Kidney (tissue), 14 donors: Measurements from ENCODE around the gene WDR31. TPM values are rescaled to one million over a fixed set of nuclear protein-coding genes. Genes with fewer than 3 reads are reported as not detected.
"Not testable (repeated sequence)": the region's sequence is repeated elsewhere in the genome, so short reads cannot be mapped to it uniquely, and the experiment has no call there.

Experiments
- DNase-seq, 5 donors: peaks; one replicate each; pipeline ENCODE4 v3.0.0-alpha.2; 2013 to 2020
- FAIRE-seq: peaks from 2 replicates; lab custom pipeline; 2012; peaks lifted over from hg19 to GRCh38; lab: Jason Lieb, UNC
- H3K27ac ChIP-seq, 2 donors: one replicate each; pipeline ENCODE4 v1.7.0; 2013; ENCODE audit warnings: low read depth in 2 of 2, low read length in 2 of 2, inconsistent platforms in 1 of 2
- H3K27me3 ChIP-seq: one replicate; pipeline ENCODE4 v1.7.1; 2013; ENCODE audit warnings: low read length, inconsistent platforms; ENCODE audit not compliant: control insufficient read depth, insufficient read depth
- H3K36me3 ChIP-seq, 3 donors: one replicate each; pipeline versions ENCODE4 v1.7.0 to v1.7.1; 2013; ENCODE audit warnings: low read length in 3 of 3, control low read depth in 1 of 3, inconsistent platforms in 1 of 3; ENCODE audit not compliant: insufficient read depth in 3 of 3, control insufficient read depth in 2 of 3
- H3K4me1 ChIP-seq, 3 donors: one replicate each; pipeline versions ENCODE4 v1.7.0 to v1.7.1; 2013; ENCODE audit warnings: low read length in 3 of 3, inconsistent platforms in 1 of 3, low read depth in 1 of 3; ENCODE audit not compliant: control insufficient read depth in 2 of 3, insufficient read depth in 2 of 3
- H3K4me3 ChIP-seq, 3 donors: one replicate each; pipeline versions ENCODE4 v1.7.0 to v1.8.1; 2013; ENCODE audit warnings: low read length in 3 of 3, control low read depth in 1 of 3, inconsistent platforms in 1 of 3
- H3K9ac ChIP-seq, 3 donors: one replicate each; pipeline versions ENCODE4 v1.7.0 to v1.7.1; 2013; ENCODE audit warnings: low read length in 3 of 3, control low read depth in 1 of 3, inconsistent platforms in 1 of 3
- H3K9me3 ChIP-seq, 3 donors: one replicate each; pipeline versions ENCODE4 v1.7.0 to v1.7.1; 2013; ENCODE audit warnings: low read length in 3 of 3, control low read depth in 1 of 3, inconsistent platforms in 1 of 3; ENCODE audit not compliant: control insufficient read depth in 2 of 3, insufficient read depth in 1 of 3
- intact Hi-C: fragments of 100-400 bp; cut with DNase I; formaldehyde crosslinking; loops from one replicate; pipeline ENCODE4 v1.11.1; 2022
- polyA plus RNA-seq: library from polyadenylated mRNA; stranded (reverse); fragments of 350-450 nt; fragmentation: Illumina TruSeq; extraction: RNeasy Lipid Tissue Mini Kit (QIAGEN cat#74804); gene quantifications from one replicate; pipeline ENCODE4 v1.2.3, GENCODE V29; 2014; ENCODE audit warnings: low read depth, low replicate concordance; ENCODE audit not compliant: insufficient read depth
- total RNA-seq: library from RNA; stranded (reverse); fragmentation: NEBNext Ultra II Directional; extraction: Animal tissue kit (Norgen Biotek cat#: 25700); gene quantifications from one replicate; pipeline ENCODE4 v1.2.1, GENCODE V29; 2021
- TF ChIP-seq, protein P1 (sequence below): IDR thresholded peaks from 3 replicates; pipeline ENCODE4 v1.5.1; 2012; ENCODE audit warnings: mild to moderate bottlenecking, moderate library complexity, borderline replicate concordance; ENCODE audit not compliant: insufficient read depth; ENCODE audit errors: extremely low read depth
- donor health status: control.
- donor health status: control.
- donor health status: control.
- donor health status: control.
- donor health status: control.
- donor health status: DM: yes; HTN: yes; CAD: no.
- donor health status: Normal renal cell carcinoma (clear cell type).

WDR31 gene
- total and polyA plus RNA-seq, 2 donors from 2014 or later = 3.1 to 8.7 TPM

DNA sequence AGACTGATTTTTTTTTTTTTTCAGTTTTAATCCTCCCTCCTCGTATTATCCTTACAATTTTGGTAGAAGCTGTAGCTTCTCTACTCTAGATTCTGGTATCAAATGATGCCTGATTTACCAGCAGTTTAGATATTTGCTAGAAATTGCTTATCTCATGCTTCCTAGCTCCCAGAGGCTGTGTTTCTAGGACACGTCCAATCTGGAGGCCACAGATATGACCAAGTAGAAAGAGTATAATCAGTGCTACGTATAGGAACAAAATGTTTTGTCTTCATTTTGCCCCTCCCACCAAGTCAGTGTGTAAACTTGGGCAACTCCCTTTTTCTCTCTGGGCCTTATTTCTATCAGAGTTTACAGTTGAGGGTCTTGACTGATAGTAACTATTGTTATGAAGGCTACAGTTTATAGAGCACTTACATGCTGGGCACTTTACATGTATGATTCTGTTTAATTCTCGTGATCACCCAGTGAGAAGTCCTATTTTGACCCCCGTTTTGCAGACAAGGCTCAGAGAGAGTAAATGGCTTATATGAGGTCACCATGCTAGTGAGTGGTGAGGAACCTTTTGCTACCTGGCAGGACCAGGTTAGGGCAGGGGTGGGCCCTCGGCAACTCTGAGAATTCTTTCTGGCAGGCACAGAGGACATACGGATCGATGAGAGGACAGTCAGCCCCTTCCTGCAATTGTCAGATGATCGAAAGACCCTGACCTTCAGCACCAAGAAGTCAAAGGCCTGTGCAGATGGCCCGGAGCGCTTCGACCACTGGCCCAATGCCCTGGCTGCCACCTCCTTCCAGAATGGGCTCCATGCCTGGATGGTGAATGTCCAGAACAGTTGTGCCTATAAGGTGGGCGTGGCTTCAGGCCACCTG, 29.1 kb upstream of the WDR31 start:
- FAIRE-seq (no peak), DNase-seq (no peak)
- Histone ChIP-seq H3K36me3 (peaks cover 0 to 10% (median 0%) of the 10 kb centered on the region in 3 donors), H3K27ac (no peak overlapping the region), H3K4me3 (no peak overlapping the region), H3K9me3 (no peaks in the 10 kb centered on the region), H3K4me1 (peaks cover 0 to 13% (median 0%) of the 10 kb centered on the region in 3 donors), H3K9ac (no peak overlapping the region), H3K27me3 (no peaks in the 10 kb centered on the region)
- intact Hi-C loops = no loop called here
- TF ChIP-seq, protein P1, sequence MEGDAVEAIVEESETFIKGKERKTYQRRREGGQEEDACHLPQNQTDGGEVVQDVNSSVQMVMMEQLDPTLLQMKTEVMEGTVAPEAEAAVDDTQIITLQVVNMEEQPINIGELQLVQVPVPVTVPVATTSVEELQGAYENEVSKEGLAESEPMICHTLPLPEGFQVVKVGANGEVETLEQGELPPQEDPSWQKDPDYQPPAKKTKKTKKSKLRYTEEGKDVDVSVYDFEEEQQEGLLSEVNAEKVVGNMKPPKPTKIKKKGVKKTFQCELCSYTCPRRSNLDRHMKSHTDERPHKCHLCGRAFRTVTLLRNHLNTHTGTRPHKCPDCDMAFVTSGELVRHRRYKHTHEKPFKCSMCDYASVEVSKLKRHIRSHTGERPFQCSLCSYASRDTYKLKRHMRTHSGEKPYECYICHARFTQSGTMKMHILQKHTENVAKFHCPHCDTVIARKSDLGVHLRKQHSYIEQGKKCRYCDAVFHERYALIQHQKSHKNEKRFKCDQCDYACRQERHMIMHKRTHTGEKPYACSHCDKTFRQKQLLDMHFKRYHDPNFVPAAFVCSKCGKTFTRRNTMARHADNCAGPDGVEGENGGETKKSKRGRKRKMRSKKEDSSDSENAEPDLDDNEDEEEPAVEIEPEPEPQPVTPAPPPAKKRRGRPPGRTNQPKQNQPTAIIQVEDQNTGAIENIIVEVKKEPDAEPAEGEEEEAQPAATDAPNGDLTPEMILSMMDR = no peak

DNA sequence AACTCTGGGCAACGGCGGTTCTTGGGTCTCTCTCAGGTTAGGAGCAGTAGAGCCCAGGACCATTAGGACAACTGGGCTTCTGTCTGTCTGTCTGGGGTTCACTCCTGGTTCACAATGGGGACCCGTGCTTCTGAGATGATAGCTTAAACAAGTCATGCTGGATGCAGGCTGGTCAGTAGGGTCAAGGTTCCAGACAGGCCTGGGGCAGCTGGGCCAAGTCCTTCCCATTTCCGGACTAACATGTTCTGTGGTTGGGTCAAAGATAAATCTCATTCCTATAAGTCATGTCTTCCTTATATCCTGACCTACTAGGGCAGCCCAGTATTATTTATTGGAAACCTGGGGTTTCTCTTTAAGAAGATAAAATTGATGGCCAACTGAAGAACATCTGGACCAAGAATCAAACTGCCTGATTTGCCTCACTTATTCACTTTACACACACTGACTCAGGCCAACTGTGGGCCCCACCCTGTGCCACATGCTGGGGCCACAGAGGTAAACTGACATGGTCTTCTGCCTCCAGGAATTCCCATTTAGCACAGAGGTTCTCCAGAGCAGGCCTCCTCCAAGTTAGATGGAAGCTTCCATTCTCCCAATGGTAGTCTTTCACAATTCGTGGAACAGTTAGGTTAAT, 28.4 kb upstream of the WDR31 start:
- TF ChIP-seq, protein P1 = no peak
- DNase-seq (no peak), FAIRE-seq (no peak)
- Histone ChIP-seq H3K4me1 (peaks cover 0 to 6% (median 0%) of the 10 kb centered on the region in 3 donors), H3K9me3 (no peaks in the 10 kb centered on the region), H3K9ac (no peak overlapping the region), H3K36me3 (peaks cover 0 to 9% (median 0%) of the 10 kb centered on the region in 3 donors), H3K27ac (no peak overlapping the region), H3K4me3 (no peak overlapping the region), H3K27me3 (no peaks in the 10 kb centered on the region)
- intact Hi-C loops = no loop called here

DNA sequence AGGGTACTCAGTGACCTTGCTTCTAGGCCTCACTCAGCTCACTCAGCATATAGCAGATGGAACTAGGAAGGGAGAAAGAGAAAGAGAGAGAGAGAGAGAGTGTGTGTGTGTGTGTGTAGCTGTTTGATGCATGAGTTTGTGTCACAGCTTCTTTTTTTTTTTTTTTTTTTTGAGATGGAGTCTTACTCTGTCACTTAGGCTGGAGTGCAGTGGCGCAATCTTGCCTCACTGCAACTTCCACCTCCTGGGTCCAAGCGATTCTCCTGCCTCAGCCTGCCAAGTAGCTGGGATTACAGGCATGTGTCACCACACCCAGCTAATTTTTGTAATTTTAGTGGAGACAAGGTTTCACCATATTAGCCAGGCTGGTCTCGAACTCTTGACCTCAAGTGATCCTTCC, 25.6 kb upstream of the WDR31 start:
- H3K9ac ChIP-seq, H3K27ac ChIP-seq, H3K27me3 ChIP-seq, H3K9me3 ChIP-seq, intact Hi-C loops, H3K4me1 ChIP-seq, FAIRE-seq, DNase-seq, H3K4me3 ChIP-seq, H3K36me3 ChIP-seq: not testable (repeated sequence)

DNA sequence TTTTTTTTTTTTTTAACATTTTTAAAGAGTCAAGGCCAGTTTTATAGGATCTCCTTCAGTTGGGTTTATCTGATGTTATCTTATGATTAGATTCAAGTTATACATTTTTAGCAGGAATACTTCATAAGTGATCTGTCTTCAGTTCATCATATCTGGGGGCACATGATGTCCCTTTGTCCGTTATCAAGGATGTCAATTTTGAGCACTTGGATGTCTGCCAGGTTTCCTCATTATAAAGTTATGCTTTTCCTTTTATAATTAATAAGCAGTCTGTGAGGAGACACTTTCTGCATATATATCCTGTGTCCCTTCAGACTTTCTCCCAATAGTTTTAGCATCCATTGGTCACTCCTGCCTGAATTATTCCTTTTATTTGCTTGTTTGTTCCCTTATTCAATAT, 24.9 kb upstream of the WDR31 start:
- no peak for FAIRE-seq
- Histone ChIP-seq H3K27me3 (no peaks in the 10 kb centered on the region), H3K4me3 (no peak overlapping the region), H3K9me3 (no peaks in the 10 kb centered on the region), H3K9ac (no peak overlapping the region), H3K4me1 (peaks cover 0 to 6% (median 2%) of the 10 kb centered on the region in 3 donors), H3K36me3 (no peaks in the 10 kb centered on the region), H3K27ac (no peak overlapping the region)
- intact Hi-C loops = no loop called here
- no peak for DNase-seq
- TF ChIP-seq, protein P1 = no peak
